A673 (cell line): ENCODE results near the gene PIK3AP1. TPM values are rescaled to one million over a fixed set of nuclear protein-coding genes. Genes with fewer than 3 reads are reported as not detected.

ENCODE experiments used
- BruUV-seq: library from RNA; stranded (reverse); fragments of 400-500 nt; replicated peaks from 2 replicates; lab custom pipeline; 2021; lab: Mats Ljungman, UMichigan
- CTCF ChIA-PET: fragments of 300-600 bp; sonication (Branson Sonifier 250); formaldehyde crosslinking; loops from one replicate; lab custom pipeline; 2022; ENCODE audit warnings: antibody characterized with exemption; lab: Charles Lee
- POLR2A ChIA-PET: fragments of 300-600 bp; sonication (Branson Sonifier 250); formaldehyde crosslinking; loops from one replicate; lab custom pipeline; 2022; ENCODE audit warnings: antibody characterized with exemption; ENCODE audit not compliant: low non-redundant PET; lab: Charles Lee
- DNase-seq: peaks from one replicate; pipeline ENCODE4 v3.0.0-alpha.2; 2015; ENCODE audit warnings: low spot score
- H3K27ac ChIP-seq: fragments of 200-600 bp; sonication (generic); 2 replicates; pipeline ENCODE4 v1.5.1; 2016; ENCODE audit warnings: mixed run types, low read depth, mild to moderate bottlenecking, mixed read lengths, antibody characterized with exemption, low read length; ENCODE audit not compliant: poor library complexity, severe bottlenecking
- H3K27me3 ChIP-seq: fragments of 200-600 bp; sonication (generic); replicated peaks from 2 replicates; pipeline ENCODE4 v1.6.1; 2017; ENCODE audit warnings: mixed run types, low read depth, mild to moderate bottlenecking, mixed read lengths, antibody characterized with exemption, low read length; ENCODE audit not compliant: insufficient read depth, poor library complexity
- H3K36me3 ChIP-seq: fragments of 200-600 bp; sonication (generic); 2 replicates; pipeline ENCODE4 v1.6.1; 2016; ENCODE audit warnings: mixed run types, mild to moderate bottlenecking, mixed read lengths, antibody characterized with exemption, low read length; ENCODE audit not compliant: insufficient read depth, poor library complexity, severe bottlenecking
- H3K4me1 ChIP-seq: fragments of 200-600 bp; sonication (generic); 2 replicates; pipeline ENCODE4 v1.6.1; 2017; ENCODE audit warnings: mixed run types, mild to moderate bottlenecking, mixed read lengths, antibody characterized with exemption, low read length; ENCODE audit not compliant: insufficient read depth, poor library complexity, severe bottlenecking
- H3K4me3 ChIP-seq: fragments of 200-600 bp; sonication (generic); 2 replicates; pipeline ENCODE4 v1.5.1; 2016; ENCODE audit warnings: low read depth, mixed run types, mild to moderate bottlenecking, mixed read lengths, low read length; ENCODE audit not compliant: poor library complexity, severe bottlenecking
- H3K9me3 ChIP-seq: fragments of 200-600 bp; sonication (generic); 2 replicates; pipeline ENCODE4 v1.6.1; 2016; ENCODE audit warnings: mixed run types, low read depth, mild to moderate bottlenecking, mixed read lengths, antibody characterized with exemption, low read length; ENCODE audit not compliant: poor library complexity, severe bottlenecking
- EZH2 ChIP-seq: fragments of 200-600 bp; sonication (generic); IDR thresholded peaks from 2 replicates; pipeline ENCODE4 v1.6.1; 2017; ENCODE audit warnings: borderline replicate concordance, low read depth, mild to moderate bottlenecking, mixed read lengths, antibody characterized with exemption, low read length; ENCODE audit not compliant: poor library complexity, severe bottlenecking
- intact Hi-C: fragments of 100-400 bp; cut with micrococcal nuclease; formaldehyde crosslinking; loops from one replicate; pipeline ENCODE4 v1.10.0; 2022; ENCODE audit not compliant: unreplicated experiment
- total RNA-seq: library from RNA; stranded (reverse); gene quantifications from 2 replicates; pipeline ENCODE4 v1.2.3, GENCODE V29; 2021
- TF ChIP-seq, protein P1 (sequence below): fragments of 300-800, 200-600 bp; sonication (generic); conservative IDR thresholded peaks from 2 replicates; pipeline ENCODE4 v1.5.1; 2017; ENCODE audit warnings: low read depth, mild to moderate bottlenecking, antibody characterized with exemption, low read length, moderate library complexity, mixed read lengths

Gene PIK3AP1
- total RNA-seq, 1 experiment from 2014 or later: 0.24 TPM

DNA sequence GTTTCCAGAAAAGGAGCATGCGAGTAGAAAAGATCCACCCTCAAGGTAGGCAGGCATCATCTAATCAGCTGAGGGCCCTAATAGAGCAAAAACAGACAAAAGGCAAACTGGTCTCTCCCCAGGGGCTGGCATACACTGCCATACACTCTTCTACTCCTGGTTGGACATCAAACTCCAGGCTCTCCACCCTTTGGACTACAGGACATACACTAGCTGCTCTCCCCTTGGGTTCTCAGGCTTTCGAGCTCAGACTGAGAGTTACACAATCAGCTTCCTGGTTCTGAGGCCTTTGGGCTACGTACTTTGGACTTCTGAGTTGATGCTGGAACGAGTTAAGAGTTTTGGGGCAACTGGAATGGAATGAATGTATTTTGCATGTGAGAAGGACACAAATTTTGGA, 82.6 kb downstream of the PIK3AP1 start:
- no peaks in the 10 kb centered on the region for H3K36me3 ChIP-seq
- no peak overlapping the region for H3K27ac ChIP-seq
- no TSS peak for BruUV-seq
- ChIA-PET CTCF (interaction anchor here (0.6 kb wide), 1 partner anchor 383 kb away, joined by 3 read pairs; no protein-coding TSS in a partner anchor), POLR2A (no interaction called here)
- DNase-seq: no peak
- TF ChIP-seq, protein P1, sequence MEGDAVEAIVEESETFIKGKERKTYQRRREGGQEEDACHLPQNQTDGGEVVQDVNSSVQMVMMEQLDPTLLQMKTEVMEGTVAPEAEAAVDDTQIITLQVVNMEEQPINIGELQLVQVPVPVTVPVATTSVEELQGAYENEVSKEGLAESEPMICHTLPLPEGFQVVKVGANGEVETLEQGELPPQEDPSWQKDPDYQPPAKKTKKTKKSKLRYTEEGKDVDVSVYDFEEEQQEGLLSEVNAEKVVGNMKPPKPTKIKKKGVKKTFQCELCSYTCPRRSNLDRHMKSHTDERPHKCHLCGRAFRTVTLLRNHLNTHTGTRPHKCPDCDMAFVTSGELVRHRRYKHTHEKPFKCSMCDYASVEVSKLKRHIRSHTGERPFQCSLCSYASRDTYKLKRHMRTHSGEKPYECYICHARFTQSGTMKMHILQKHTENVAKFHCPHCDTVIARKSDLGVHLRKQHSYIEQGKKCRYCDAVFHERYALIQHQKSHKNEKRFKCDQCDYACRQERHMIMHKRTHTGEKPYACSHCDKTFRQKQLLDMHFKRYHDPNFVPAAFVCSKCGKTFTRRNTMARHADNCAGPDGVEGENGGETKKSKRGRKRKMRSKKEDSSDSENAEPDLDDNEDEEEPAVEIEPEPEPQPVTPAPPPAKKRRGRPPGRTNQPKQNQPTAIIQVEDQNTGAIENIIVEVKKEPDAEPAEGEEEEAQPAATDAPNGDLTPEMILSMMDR: no peak
- TF ChIP-seq EZH2: no peak
- no peaks in the 10 kb centered on the region for H3K27me3 ChIP-seq
- no peak overlapping the region for H3K4me3 ChIP-seq
- no peaks in the 10 kb centered on the region for H3K9me3 ChIP-seq
- H3K4me1 ChIP-seq: no peaks in the 10 kb centered on the region
- intact Hi-C loops: no loop called here

DNA sequence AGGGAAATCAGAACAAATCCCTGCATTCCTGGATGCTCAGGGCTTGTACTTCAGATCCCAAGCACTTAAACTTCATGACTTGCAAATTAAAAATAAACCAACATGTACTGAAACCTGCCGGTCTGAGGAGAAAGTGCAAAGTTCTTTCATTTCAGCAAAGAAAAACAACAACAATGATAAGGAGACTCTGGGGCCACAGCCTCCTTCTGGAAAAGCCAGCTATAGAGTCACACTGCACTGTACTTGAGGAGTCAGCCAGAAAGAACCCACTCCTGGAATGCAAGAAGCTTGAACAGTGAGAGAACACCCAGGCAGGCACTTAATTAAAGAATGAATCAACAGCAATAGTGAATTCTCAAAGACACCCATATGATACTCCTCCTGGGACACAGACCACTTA, 83.8 kb downstream of the PIK3AP1 start:
- POLR2A ChIA-PET: no interaction called here
- no peaks in the 10 kb centered on the region for H3K4me1 ChIP-seq
- no peak overlapping the region for H3K4me3 ChIP-seq
- no peak for DNase-seq
- CTCF ChIA-PET: no interaction called here
- intact Hi-C loops: no loop called here
- H3K9me3 ChIP-seq: no peaks in the 10 kb centered on the region
- H3K27me3 ChIP-seq: no peaks in the 10 kb centered on the region
- H3K36me3 ChIP-seq: no peaks in the 10 kb centered on the region
- TF ChIP-seq, protein P1: no peak
- TF ChIP-seq EZH2: no peak
- no TSS peak for BruUV-seq
- H3K27ac ChIP-seq: no peak overlapping the region

DNA sequence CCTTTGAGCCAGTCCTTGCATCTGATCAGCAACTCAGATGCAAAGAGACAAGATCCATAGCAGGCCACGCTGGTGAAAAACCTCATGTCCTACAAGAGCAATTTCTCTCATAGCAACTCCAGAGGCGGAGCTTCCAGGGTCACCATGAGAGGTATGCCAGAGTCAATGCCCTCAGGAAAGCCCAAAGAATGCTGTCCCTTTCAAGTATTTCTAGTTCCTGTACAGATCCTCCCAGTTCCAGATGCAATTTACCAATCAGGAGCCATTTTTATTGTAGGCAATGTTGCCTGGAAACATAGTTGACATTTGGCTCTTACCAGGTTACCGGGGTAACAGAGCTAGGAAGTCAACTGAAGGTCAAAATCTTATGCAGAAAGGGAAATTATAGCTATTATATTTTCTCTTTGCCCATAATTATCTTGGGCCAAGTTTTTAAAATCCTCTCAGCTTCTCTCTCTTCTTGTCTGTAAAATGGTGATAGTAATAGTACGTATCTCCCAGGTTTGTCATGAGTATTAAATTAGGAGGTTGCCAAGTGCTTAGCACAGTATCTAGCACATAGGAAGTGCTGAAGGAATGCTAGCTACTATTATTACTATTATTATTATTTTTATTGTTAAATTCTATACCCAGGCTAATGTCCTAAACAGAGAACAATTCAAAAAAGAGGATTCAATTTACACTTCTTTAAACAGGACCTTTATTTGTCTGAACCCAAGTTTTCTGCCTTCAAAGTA, 87.2 kb downstream of the PIK3AP1 start:
- Histone ChIP-seq H3K36me3 (no peaks in the 10 kb centered on the region), H3K27ac (no peak overlapping the region), H3K4me3 (no peak overlapping the region), H3K27me3 (no peaks in the 10 kb centered on the region), H3K9me3 (no peaks in the 10 kb centered on the region), H3K4me1 (no peaks in the 10 kb centered on the region)
- ChIA-PET POLR2A (no interaction called here), CTCF (no interaction called here)
- no peak for DNase-seq
- BruUV-seq: no TSS peak
- intact Hi-C loops: no loop called here
- TF ChIP-seq, protein P1: no peak
- no peak for TF ChIP-seq EZH2
